ENCODE measurements around the gene ATP6V1G1.

GRCh38 chr9:114560956-114561355 is 26.6 kb upstream of the ATP6V1G1 start:
- no peak for TF ChIP-seq ELK1 (IDR thresholded peaks at IDR 0.05; ENCODE audit: low read depth, low read length)
- TF ChIP-seq CTCF (IDR thresholded peaks at IDR 0.05), result no peak
- TF ChIP-seq ZSCAN20 (CRISPR knock-in tag; IDR thresholded peaks at IDR 0.05), result no peak
- no peak for TF ChIP-seq RAD21 (conservative IDR thresholded peaks at IDR 0.05 in 1 of 2, IDR thresholded peaks at IDR 0.05 in 1 of 2)
- TF ChIP-seq CEBPB (IDR thresholded peaks at IDR 0.05), result no peak

Data from A549 (cell line).